SU-DHL-6 (cell line): Measurements from ENCODE around the gene JSRP1.
A peak's percentile ranks its signal among the peaks of the same experiment; 100 is the strongest.

Experiments
- H2AFZ ChIP-seq: fragments of 200-600 bp; sonication (generic); 2 replicates; pipeline ENCODE4 v1.6.1; 2014; ENCODE audit warnings: low read depth, mild to moderate bottlenecking, moderate library complexity, mixed read lengths, antibody characterized with exemption, low read length; ENCODE audit not compliant: severe bottlenecking
- H3F3A ChIP-seq: fragments of 200-600 bp; shearing (Covaris generic); 2 replicates; pipeline ENCODE4 v1.6.0; 2016; ENCODE audit warnings: antibody characterized with exemption, mild to moderate bottlenecking; ENCODE audit not compliant: insufficient read depth
- H3K27ac ChIP-seq: fragments of 200-600 bp; sonication (generic); 2 replicates; pipeline ENCODE4 v1.5.1; 2016; ENCODE audit warnings: low read depth, mild to moderate bottlenecking, low read length, moderate library complexity, mixed read lengths
- H3K27me3 ChIP-seq: fragments of 200-600 bp; sonication (generic), shearing (Covaris generic); 2 replicates; pipeline ENCODE4 v1.6.0; 2014; ENCODE audit warnings: mild to moderate bottlenecking, low read length
- H3K36me3 ChIP-seq: fragments of 200-600 bp; sonication (generic); 2 replicates; pipeline ENCODE4 v1.6.1; 2014; ENCODE audit warnings: mild to moderate bottlenecking, low read length, mixed read lengths
- H3K4me2 ChIP-seq: fragments of 300-600, 200-600 bp; shearing (Covaris generic), sonication (generic); 2 replicates; pipeline ENCODE4 v1.6.0; 2014; ENCODE audit warnings: low read length, low read depth, mild to moderate bottlenecking; ENCODE audit not compliant: poor library complexity, severe bottlenecking
- H3K4me3 ChIP-seq: fragments of 200-600 bp; sonication (generic); 2 replicates; pipeline ENCODE4 v1.5.1; 2014; ENCODE audit warnings: antibody characterized with exemption, low read length, mild to moderate bottlenecking, mixed read lengths; ENCODE audit not compliant: insufficient read depth, poor library complexity, severe bottlenecking
- H3K79me2 ChIP-seq: fragments of 200-600 bp; sonication (generic); 2 replicates; pipeline ENCODE4 v1.6.1; 2014; ENCODE audit warnings: mild to moderate bottlenecking, low read length, moderate library complexity; ENCODE audit not compliant: insufficient read depth
- H3K9ac ChIP-seq: fragments of 200-600 bp; sonication (generic); 2 replicates; pipeline ENCODE4 v1.7.0; 2014; ENCODE audit warnings: mild to moderate bottlenecking, low read length
- H3K9me2 ChIP-seq: fragments of 200-600 bp; sonication (generic); replicated peaks from 2 replicates; pipeline ENCODE4 v1.6.1; 2014; ENCODE audit warnings: low read length; ENCODE audit not compliant: insufficient read depth
- H3K9me3 ChIP-seq: fragments of 200-600 bp; sonication (generic); 2 replicates; pipeline ENCODE4 v1.6.1; 2014; ENCODE audit warnings: low read length, mixed read lengths; ENCODE audit not compliant: insufficient read depth
- H4K20me1 ChIP-seq: fragments of 200-600 bp; sonication (generic); 2 replicates; pipeline ENCODE4 v1.6.1; 2014; ENCODE audit warnings: low read depth, mild to moderate bottlenecking, antibody characterized with exemption, low read length, moderate library complexity, mixed read lengths
- CTCF ChIP-seq: fragments of 200-600 bp; sonication (generic); IDR thresholded peaks from one replicate; pipeline ENCODE4 v1.5.1; 2017; ENCODE audit warnings: antibody characterized with exemption, mild to moderate bottlenecking, low read length, moderate library complexity; ENCODE audit not compliant: insufficient read depth, poor library complexity, severe bottlenecking
- EZH2phosphoT487 ChIP-seq: fragments of 200-600 bp; sonication (generic), shearing (Covaris generic); conservative IDR thresholded peaks from 2 replicates; pipeline ENCODE4 v1.6.1; 2018; ENCODE audit warnings: mild to moderate bottlenecking, antibody characterized with exemption, low read length, moderate library complexity, mixed read lengths

Gene JSRP1

DNA sequence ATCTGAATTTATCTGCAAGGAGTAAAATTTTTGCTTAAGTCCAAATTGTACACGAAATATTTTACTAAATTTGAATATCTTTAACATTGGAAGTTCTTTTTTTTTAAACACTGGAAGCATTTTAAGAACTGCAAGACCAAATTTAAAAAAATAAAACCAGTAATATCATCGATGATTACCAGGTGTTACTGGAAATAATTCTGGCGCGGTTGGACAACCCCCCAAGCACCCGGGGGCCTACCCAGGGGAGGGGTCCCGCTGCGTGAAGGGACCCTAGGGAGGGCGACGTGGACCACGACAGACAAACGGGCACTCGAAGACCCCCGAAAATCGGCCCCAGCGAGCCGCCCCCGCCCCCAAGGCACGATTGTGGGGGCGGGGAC lies 12.6 kb upstream of the JSRP1 start:
- peak overlapping the region; percentile 63 for H3K4me3 ChIP-seq
- H3K9me3 ChIP-seq = no peaks in the 10 kb centered on the region
- no peaks in the 10 kb centered on the region for H3K27me3 ChIP-seq
- peak overlapping the region; percentile 30 for H3K9ac ChIP-seq
- H3K36me3 ChIP-seq = peaks cover 3% of the 10 kb centered on the region; the same call in 1 of the 2 replicates
- peak overlapping the region; percentile 80 for H2AFZ ChIP-seq
- peaks cover 30% of the 10 kb centered on the region for H3F3A ChIP-seq
- H3K27ac ChIP-seq = no peak overlapping the region
- peak overlapping the region; percentile 72 for H3K4me2 ChIP-seq
- TF ChIP-seq EZH2phosphoT487 (no peak), CTCF (no peak)
- H3K9me2 ChIP-seq = no peaks in the 10 kb centered on the region
- H4K20me1 ChIP-seq = no peaks in the 10 kb centered on the region; the same call in 1 of the 2 replicates
- H3K79me2 ChIP-seq = peaks cover 36% of the 10 kb centered on the region

DNA sequence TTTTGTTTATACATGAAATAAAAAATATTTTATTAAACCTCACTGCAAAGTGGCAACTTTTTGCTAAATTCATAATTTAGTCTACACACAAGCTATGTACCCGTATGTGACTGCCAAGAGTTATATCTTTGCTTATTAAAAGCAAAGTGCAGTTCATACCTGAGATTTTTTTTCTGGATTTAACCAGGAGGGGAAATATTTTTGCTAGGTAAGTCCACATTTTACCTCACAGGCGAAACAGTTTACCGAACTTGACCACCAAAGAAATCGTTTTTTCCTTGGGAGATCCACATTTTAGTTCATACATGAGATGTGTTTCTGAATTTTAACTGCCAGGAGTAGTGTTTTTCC lies 12.2 kb upstream of the JSRP1 start:
- peak overlapping the region; percentile 80 for H2AFZ ChIP-seq
- H3K79me2 ChIP-seq = peaks cover 33% of the 10 kb centered on the region
- peak overlapping the region; percentile 72 for H3K4me2 ChIP-seq
- no peaks in the 10 kb centered on the region for H3K9me3 ChIP-seq
- H3K27ac ChIP-seq = no peak overlapping the region
- H3F3A ChIP-seq = peaks cover 28% of the 10 kb centered on the region
- no peaks in the 10 kb centered on the region; the same call in 1 of the 2 replicates for H4K20me1 ChIP-seq
- H3K27me3 ChIP-seq = no peaks in the 10 kb centered on the region
- TF ChIP-seq CTCF = no peak
- no peak for TF ChIP-seq EZH2phosphoT487
- H3K4me3 ChIP-seq = peak overlapping the region; percentile 63
- H3K36me3 ChIP-seq = peaks cover 3% of the 10 kb centered on the region; the same call in 1 of the 2 replicates
- H3K9me2 ChIP-seq = no peaks in the 10 kb centered on the region
- no peak overlapping the region for H3K9ac ChIP-seq

DNA sequence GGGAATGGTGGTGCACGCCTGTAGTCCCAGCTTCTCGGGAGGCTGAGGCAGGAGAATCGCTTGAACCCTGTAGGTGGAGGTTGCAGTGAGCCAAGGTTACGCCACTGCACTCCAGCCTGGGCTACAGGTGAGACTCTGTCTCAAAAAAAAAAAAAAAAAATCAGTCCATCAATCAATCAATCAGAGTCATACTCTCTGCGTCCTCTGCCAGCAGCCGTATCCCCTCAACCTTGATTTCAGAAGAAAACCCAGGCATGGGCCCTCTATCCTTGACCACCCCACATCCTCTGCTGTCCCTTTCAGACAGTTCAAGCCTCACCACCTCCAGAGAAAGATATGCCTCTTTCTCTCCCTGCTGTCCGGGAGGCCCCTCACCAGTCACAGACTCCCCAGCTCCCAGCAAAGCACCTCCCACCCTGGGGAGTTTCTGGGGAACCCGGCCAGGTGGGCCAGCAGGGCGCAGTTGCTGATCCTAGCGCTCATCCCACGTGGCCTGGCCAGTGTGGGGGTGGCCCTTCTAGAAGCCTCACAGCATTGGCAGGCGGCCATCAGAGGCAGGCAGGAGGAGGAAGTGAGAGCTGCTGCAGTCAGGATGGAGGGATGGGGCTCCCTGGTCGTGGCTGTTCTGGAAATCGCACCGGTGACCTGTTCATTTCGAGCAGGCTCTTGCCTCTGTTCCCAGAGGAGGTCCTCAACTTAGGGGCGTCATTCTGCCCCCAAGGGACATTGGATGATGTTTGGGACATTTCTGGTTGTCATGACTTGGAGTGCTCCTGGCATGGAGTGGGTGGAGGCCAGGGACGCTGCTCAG lies 10.2 kb upstream of the JSRP1 start:
- H3K9me2 ChIP-seq = no peaks in the 10 kb centered on the region
- no peaks in the 10 kb centered on the region for H3K9me3 ChIP-seq
- H4K20me1 ChIP-seq = no peaks in the 10 kb centered on the region; the same call in 1 of the 2 replicates
- peaks cover 19% of the 10 kb centered on the region for H3K79me2 ChIP-seq
- TF ChIP-seq EZH2phosphoT487 (no peak), CTCF (no peak)
- peaks cover 8% of the 10 kb centered on the region for H3F3A ChIP-seq
- peak overlapping the region; percentile 19 for H3K4me2 ChIP-seq
- no peaks in the 10 kb centered on the region for H3K36me3 ChIP-seq
- no peak overlapping the region for H2AFZ ChIP-seq
- no peaks in the 10 kb centered on the region for H3K27me3 ChIP-seq
- peak overlapping the region; percentile 3; the same call in 1 of the 2 replicates for H3K9ac ChIP-seq
- H3K4me3 ChIP-seq = no peak overlapping the region
- H3K27ac ChIP-seq = no peak overlapping the region
